SK-N-SH (cell line): Measurements from ENCODE around the gene RPN1. TPM values are rescaled to one million over a fixed set of nuclear protein-coding genes. Genes with fewer than 3 reads are reported as not detected.

Source experiments
- CTCF ChIA-PET: fragments of 300-600, 350-600 bp; formaldehyde crosslinking; extraction: SDS; loops from one replicate; lab custom pipeline; 2021; lab: Yijun Ruan, JAX
- POLR2A ChIA-PET: fragments of 350-600 bp; sonication (Branson Sonifier 250); formaldehyde crosslinking; extraction: SDS; loops from one replicate; lab custom pipeline; 2020; ENCODE audit warnings: antibody characterized with exemption, inconsistent platforms; lab: Yijun Ruan, JAX
- DNase-seq: peaks from one replicate; pipeline ENCODE4 v3.0.0; 2012
- H2AFZ ChIP-seq: fragments of 200-600 bp; sonication (generic); 2 replicates; pipeline ENCODE4 v1.8.1; 2016; ENCODE audit warnings: antibody characterized with exemption, mild to moderate bottlenecking, low read depth
- H3F3A ChIP-seq: fragments of 200-600 bp; sonication (generic); replicated peaks from 2 replicates; pipeline ENCODE3; 2016; ENCODE audit warnings: antibody characterized with exemption, mild to moderate bottlenecking; ENCODE audit not compliant: insufficient read depth
- H3K27ac ChIP-seq, 2 experiments: fragments of 200-500 bp in 1 of 2; fragments of 200-600 bp in 1 of 2; sonication (Bioruptor generic) in 1 of 2; sonication (generic), shearing (Covaris generic) in 1 of 2; 2 replicates each; pipeline versions ENCODE4 v1.5.1 to v1.6.1; 2014 to 2016; ENCODE audit warnings: low read depth in 2 of 2, inconsistent platforms in 1 of 2, low read length in 1 of 2, mild to moderate bottlenecking in 1 of 2, mixed read lengths in 1 of 2
- H3K27me3 ChIP-seq: fragments of 200-600 bp; sonication (generic), shearing (Covaris generic); 2 replicates; pipeline ENCODE4 v1.6.1; 2016; ENCODE audit warnings: mixed run types; ENCODE audit not compliant: insufficient read depth
- H3K36me3 ChIP-seq, 2 experiments: fragments of 200-500 bp in 1 of 2; fragments of 200-600 bp in 1 of 2; sonication (Bioruptor generic) in 1 of 2; sonication (generic) in 1 of 2; replicated peaks in 1 of 2; 2 replicates each; pipeline versions ENCODE3 to v1.5.1; 2014 to 2016; ENCODE audit warnings: low read length in 1 of 2, mild to moderate bottlenecking in 1 of 2; ENCODE audit not compliant: insufficient read depth in 2 of 2, control insufficient read depth in 1 of 2
- H3K4me1 ChIP-seq, 2 experiments: fragments of 200-500 bp in 1 of 2; fragments of 200-600 bp in 1 of 2; sonication (Bioruptor generic) in 1 of 2; sonication (generic), shearing (Covaris generic) in 1 of 2; 2 replicates each; pipeline versions ENCODE4 v1.5.1 to v1.6.1; 2014 to 2016; ENCODE audit warnings: low read depth in 1 of 2, low read length in 1 of 2, mixed run types in 1 of 2; ENCODE audit not compliant: insufficient read depth in 2 of 2, control insufficient read depth in 1 of 2
- H3K4me2 ChIP-seq: fragments of 200-600 bp; sonication (generic), shearing (Covaris generic); 2 replicates; pipeline ENCODE4 v1.6.1; 2017; ENCODE audit warnings: mixed run types
- H3K4me3 ChIP-seq, 2 experiments: fragments of 200-500 bp in 1 of 2; fragments of 200-600 bp in 1 of 2; sonication (Bioruptor generic) in 1 of 2; sonication (generic), shearing (Covaris generic) in 1 of 2; 2 replicates each; pipeline versions ENCODE4 v1.5.1 to v1.8.1; 2014 to 2016; ENCODE audit warnings: low read depth in 2 of 2, inconsistent platforms in 1 of 2, low read length in 1 of 2, mild to moderate bottlenecking in 1 of 2, mixed read lengths in 1 of 2, moderate library complexity in 1 of 2
- H3K79me2 ChIP-seq: fragments of 200-600 bp; sonication (generic); 2 replicates; pipeline ENCODE4 v1.8.1; 2017; ENCODE audit warnings: mild to moderate bottlenecking; ENCODE audit not compliant: insufficient read depth
- H3K9ac ChIP-seq: fragments of 200-600 bp; sonication (generic); 2 replicates; pipeline ENCODE4 v1.6.1; 2017; ENCODE audit warnings: mixed run types
- H3K9me2 ChIP-seq: fragments of 200-600 bp; sonication (generic); 2 replicates; pipeline ENCODE4 v1.6.1; 2017; ENCODE audit warnings: mixed run types
- H3K9me3 ChIP-seq: fragments of 200-600 bp; sonication (generic); 2 replicates; pipeline ENCODE4 v1.6.1; 2017; ENCODE audit warnings: mixed run types, mild to moderate bottlenecking, moderate library complexity
- H4K20me1 ChIP-seq: fragments of 200-600 bp; sonication (generic); 2 replicates; pipeline ENCODE4 v1.6.1; 2017; ENCODE audit warnings: mild to moderate bottlenecking, mixed run types; ENCODE audit not compliant: insufficient read depth
- CTCF ChIP-seq: fragments of 200-600 bp; sonication (generic); IDR thresholded peaks from 2 replicates; pipeline ENCODE4 v1.6.1; 2017; ENCODE audit warnings: antibody characterized with exemption, mild to moderate bottlenecking, moderate library complexity
- EP300 ChIP-seq, 2 experiments: IDR thresholded peaks; 2 replicates each; pipeline versions ENCODE4 v1.4.0 to v1.6.1; 2012; ENCODE audit warnings: borderline replicate concordance in 1 of 2, low read depth in 1 of 2, low read length in 1 of 2
- EZH2phosphoT487 ChIP-seq: fragments of 200-600 bp; sonication (generic); IDR thresholded peaks from 2 replicates; pipeline ENCODE4 v1.6.1; 2017; ENCODE audit warnings: low read depth, mixed run types, mild to moderate bottlenecking, antibody characterized with exemption, moderate library complexity, borderline replicate concordance
- FOXJ3 ChIP-seq: sonication (generic); formaldehyde crosslinking; IDR thresholded peaks from 2 replicates; pipeline ENCODE4 v1.5.1; 2020; ENCODE audit warnings: mild to moderate bottlenecking, missing genetic modification reagents
- FOXM1 ChIP-seq: IDR thresholded peaks from 2 replicates; pipeline ENCODE4 v1.4.0; 2012; ENCODE audit warnings: low read depth, mild to moderate bottlenecking
- GABPA ChIP-seq: IDR thresholded peaks from 2 replicates; pipeline ENCODE4 v1.4.0; 2012; ENCODE audit warnings: low read depth, mild to moderate bottlenecking
- GATA2 ChIP-seq: sonication (generic); formaldehyde crosslinking; IDR thresholded peaks from 2 replicates; pipeline ENCODE4 v1.5.0; 2020; ENCODE audit warnings: mild to moderate bottlenecking, missing genetic modification reagents
- IRF3 ChIP-seq: fragments of 150-350 bp; IDR thresholded peaks from 2 replicates; pipeline ENCODE4 v1.6.1; 2016; ENCODE audit warnings: mild to moderate bottlenecking, low read depth, low read length
- MAX ChIP-seq: IDR thresholded peaks from 2 replicates; pipeline ENCODE4 v1.4.0; 2012; ENCODE audit warnings: low read depth
- MXI1 ChIP-seq: IDR thresholded peaks from 2 replicates; pipeline ENCODE4 v1.6.1; 2012; ENCODE audit warnings: mild to moderate bottlenecking, low read depth, low read length, improper control_type of control experiment
- NRF1 ChIP-seq: IDR thresholded peaks from 2 replicates; pipeline ENCODE4 v1.6.1; 2012; ENCODE audit warnings: low read depth, mild to moderate bottlenecking, low read length
- PBX3 ChIP-seq: IDR thresholded peaks from 2 replicates; pipeline ENCODE4; 2012
- RAD21 ChIP-seq: IDR thresholded peaks from 2 replicates; pipeline ENCODE4 v1.6.1; 2012; ENCODE audit warnings: mild to moderate bottlenecking, low read length
- RCOR1 ChIP-seq: fragments of 150-350 bp; IDR thresholded peaks from 2 replicates; pipeline ENCODE4 v1.6.1; 2017; ENCODE audit warnings: antibody characterized with exemption, low read length
- RXRA ChIP-seq: IDR thresholded peaks from 2 replicates; pipeline ENCODE4 v1.4.0; 2012; ENCODE audit warnings: low read depth, mild to moderate bottlenecking, borderline replicate concordance
- SIN3A ChIP-seq: IDR thresholded peaks from 2 replicates; pipeline ENCODE4 v1.6.1; 2012; ENCODE audit warnings: low read depth, mild to moderate bottlenecking, low read length, moderate library complexity, borderline replicate concordance
- TCF12 ChIP-seq: IDR thresholded peaks from 2 replicates; pipeline ENCODE4 v1.4.0; 2012
- TEAD4 ChIP-seq: IDR thresholded peaks from 2 replicates; pipeline ENCODE4 v1.4.0; 2012; ENCODE audit warnings: mild to moderate bottlenecking, borderline replicate concordance; ENCODE audit not compliant: insufficient read depth
- ZBTB33 ChIP-seq: IDR thresholded peaks from 2 replicates; pipeline ENCODE4 v1.4.0; 2012; ENCODE audit warnings: low read depth, borderline replicate concordance
- WGBS: methylation state at CpG from one replicate; pipeline ENCODE4 v1.1.6; 2017; ENCODE audit warnings: low lambda C conversion rate; 5-methylcytosine and 5-hydroxymethylcytosine counted together
- polyA plus RNA-seq, 3 experiments: library from polyadenylated mRNA; depleted of rRNA; stranded (reverse); fragments of >200 nt; gene quantifications; 2 replicates each; pipeline ENCODE4 v1.2.3, GENCODE V29; 2012

Gene RPN1
- polyA plus RNA-seq, 1 of the 3 experiments (the other 2 are of a cell fraction) = 162 TPM

- DNase-seq = no peak
- CTCF ChIA-PET = no interaction called here
- Histone ChIP-seq H4K20me1 (0 out of 2 replicates have a peak, but pooled peaks cover 3% of the 10 kb centered on the region), H3F3A (peaks cover 35% of the 10 kb centered on the region), H3K27me3 (no peaks in the 10 kb centered on the region), H3K4me1 (peaks cover 2 to 11% of the 10 kb centered on the region in 2 experiments; a peak in 3 of 4 replicates), H3K79me2 (peaks cover 66% of the 10 kb centered on the region), H3K36me3 (peaks cover 51 to 54% of the 10 kb centered on the region in 2 experiments), H3K9me3 (no peaks in the 10 kb centered on the region), H3K9ac (no peak overlapping the region), H2AFZ (no peak overlapping the region), H3K9me2 (no peaks in the 10 kb centered on the region), H3K27ac (peak overlapping the region in 1 of 2 experiments; percentile 4; a peak in 1 of 4 replicates), H3K4me3 (no peak overlapping the region), H3K4me2 (no peak overlapping the region)
- POLR2A ChIA-PET = no interaction called here
- TF ChIP-seq GATA2 (CRISPR knock-in tag) (no peak), RXRA (no peak)
- 84% methylated on average over 7 of the region's 7 CpGs for WGBS
Measured at GRCh38 chr3:128623762-128624176, 26.8 kb downstream of the RPN1 start.

GRCh38 chr3:128621931-128622330, 28.7 kb downstream of the RPN1 start:
- POLR2A ChIA-PET = interaction anchor here (1.6 kb wide), 1 partner anchor 28 kb away, joined by 4 read pairs; the partner anchor contains the start of gene RPN1
- H2AFZ ChIP-seq = no peak overlapping the region
- DNase-seq = no peak
- peaks cover 35% of the 10 kb centered on the region for H3F3A ChIP-seq
- H3K9ac ChIP-seq = no peak overlapping the region
- no peak overlapping the region for H3K27ac ChIP-seq
- H3K79me2 ChIP-seq = peaks cover 62% of the 10 kb centered on the region
- no peak overlapping the region for H3K4me3 ChIP-seq
- 92% methylated on average over 9 of the region's 9 CpGs for WGBS
- TF ChIP-seq PBX3 = no peak
- TF ChIP-seq RAD21 = no peak
- no peak for TF ChIP-seq CTCF
- TF ChIP-seq EZH2phosphoT487 = no peak
- TF ChIP-seq NRF1 = no peak
- no peak for TF ChIP-seq MXI1
- TF ChIP-seq TEAD4 = no peak
- TF ChIP-seq GABPA = no peak
- no peak for TF ChIP-seq EP300 (IDR thresholded peaks at IDR 0.05; ENCODE audit: borderline replicate concordance in 1 of 2, low read depth in 1 of 2, low read length in 1 of 2)
- no peak for TF ChIP-seq ZBTB33
- no peak for TF ChIP-seq MAX
- TF ChIP-seq FOXJ3 (CRISPR knock-in tag) = no peak
- no peak for TF ChIP-seq GATA2 (CRISPR knock-in tag)
- no peak for TF ChIP-seq TCF12
- no peak for TF ChIP-seq IRF3
- no peak for TF ChIP-seq SIN3A
- TF ChIP-seq RCOR1 = no peak
- TF ChIP-seq FOXM1 = no peak
- H3K9me2 ChIP-seq = no peaks in the 10 kb centered on the region
- H3K4me1 ChIP-seq = peaks cover 15% of the 10 kb centered on the region in 2 experiments
- CTCF ChIA-PET = interaction anchor here (0.8 to 1.6 kb wide), 2 partner anchors 195 to 224 kb away, joined by 3 read pairs; no protein-coding TSS in a partner anchor
- no peaks in the 10 kb centered on the region for H4K20me1 ChIP-seq
- H3K36me3 ChIP-seq = peaks cover 34 to 56% of the 10 kb centered on the region in 2 experiments
- H3K27me3 ChIP-seq = no peaks in the 10 kb centered on the region
- H3K9me3 ChIP-seq = no peaks in the 10 kb centered on the region
- no peak overlapping the region for H3K4me2 ChIP-seq
